ENCODE data around the gene FTH1. TPM values are rescaled to one million over a fixed set of nuclear protein-coding genes. Genes with fewer than 3 reads are reported as not detected.

Gene FTH1
- total RNA-seq, 1 experiment from 2014 or later: 3,345 TPM

- ATAC-seq: peak; percentile 19; the same call in 1 of the 2 replicates
- no peak for DNase-seq (ENCODE audit: low read depth, low spot score)
- no peaks in the 10 kb centered on the region for H3K9me2 ChIP-seq (ENCODE audit: insufficient read depth)
- TF ChIP-seq SRF (IDR thresholded peaks at IDR 0.05; ENCODE audit: low read depth): no peak
- TF ChIP-seq JUND (IDR thresholded peaks at IDR 0.05): no peak
- no peak for TF ChIP-seq ELF1 (IDR thresholded peaks at IDR 0.05; ENCODE audit: borderline replicate concordance, low read depth)
- TF ChIP-seq ZNF274 (IDR thresholded peaks at IDR 0.05; ENCODE audit: low read depth, low read length): no peak
- no peak for TF ChIP-seq RAD21 (IDR thresholded peaks at IDR 0.05; ENCODE audit: low read depth)
- no peak for TF ChIP-seq POLR2A (IDR thresholded peaks at IDR 0.05; ENCODE audit: borderline replicate concordance, extremely low read depth, insufficient read depth, insufficient read length)
- TF ChIP-seq POLR2AphosphoS5 (IDR thresholded peaks at IDR 0.05; ENCODE audit: low read depth, low read length): peak; percentile 32; the same call in 1 of the 2 replicates
- TF ChIP-seq ZFX (IDR thresholded peaks at IDR 0.05): peak; percentile 74
- no peak for TF ChIP-seq SIN3A (IDR thresholded peaks at IDR 0.05; ENCODE audit: low read depth)
- TF ChIP-seq EGR1 (IDR thresholded peaks at IDR 0.05; ENCODE audit: low read depth): no peak
- no peak for TF ChIP-seq FOSL1 (IDR thresholded peaks at IDR 0.05; ENCODE audit: low read depth)
- no peak for TF ChIP-seq ZBTB33 (IDR thresholded peaks at IDR 0.05; ENCODE audit: extremely low read depth, insufficient replicate concordance, low read length)
- TF ChIP-seq TCF7L2 (IDR thresholded peaks at IDR 0.05; ENCODE audit: borderline replicate concordance, extremely low read depth, insufficient read depth, insufficient read length): no peak
- peak; percentile 72 for TF ChIP-seq YY1 (IDR thresholded peaks at IDR 0.05; ENCODE audit: extremely low read depth, insufficient replicate concordance, low read depth, low read length)
- peak overlapping the region; percentile 73 to 99 for H3K4me3 ChIP-seq (replicated peaks in 1 of 2; ENCODE audit: low read depth in 1 of 2, low read length in 2 of 2)
- intact Hi-C loops (cut with micrococcal nuclease): loop anchor here (1.0 kb wide), 1 partner anchor 86 kb away; no protein-coding TSS in a partner anchor
- peak overlapping the region; percentile 96 for H3K27ac ChIP-seq (ENCODE audit: low read depth, low read length)
- RAD21 ChIA-PET (ENCODE audit: low non-redundant PET in 1 of 2, low total read pairs in 2 of 2, uncharacterized antibody in 2 of 2, unreplicated experiment in 2 of 2): interaction anchor here in 1 of 2 experiments (0.7 kb wide), 1 partner anchor 76 kb away, joined by 3 read pairs; no protein-coding TSS in a partner anchor
- H3K4me1 ChIP-seq (ENCODE audit: control insufficient read depth in 1 of 2, insufficient read depth in 2 of 2, low read length in 2 of 2): peaks cover 48 to 79% of the 10 kb centered on the region in 2 experiments
- H3K79me2 ChIP-seq (ENCODE audit: insufficient read depth, low read length): peaks cover 41% of the 10 kb centered on the region
- H3K9ac ChIP-seq (ENCODE audit: low read length): peak overlapping the region; percentile 97
- CTCF ChIA-PET: interaction anchor here (0.8 to 2.2 kb wide), 4 partner anchors 19 to 114 kb away, joined by 3 to 8 read pairs (median 4); no protein-coding TSS in a partner anchor
- peak overlapping the region; percentile 96 for H3K4me2 ChIP-seq (ENCODE audit: low read length)
- H3K36me3 ChIP-seq (ENCODE audit: control insufficient read depth in 1 of 2, insufficient read depth in 2 of 2, low read length in 2 of 2): peaks cover 6 to 33% of the 10 kb centered on the region in 2 experiments
- no peaks in the 10 kb centered on the region for H3K9me3 ChIP-seq (ENCODE audit: control insufficient read depth in 1 of 2, insufficient read depth in 1 of 2, low read depth in 1 of 2, low read length in 2 of 2)
- H4K20me1 ChIP-seq (ENCODE audit: insufficient read depth): peaks cover 20% of the 10 kb centered on the region; the same call in 1 of the 2 replicates
- TSS peak; percentile 73 for BruUV-seq (replicated peaks)
- POLR2A ChIA-PET: interaction anchor here (0.6 to 10.2 kb wide), 29 partner anchors 10 to 180 kb away, joined by 3 to 86 read pairs (median 5); partner anchors contain the start of gene BEST1
- H2AFZ ChIP-seq (ENCODE audit: low read depth, low read length, poor library complexity, severe bottlenecking): no peak overlapping the region
- no peaks in the 10 kb centered on the region for H3K27me3 ChIP-seq (ENCODE audit: insufficient read depth, low read length)
These were observed 707 bp upstream of the FTH1 start for GRCh38 chr11:61967924-61968757.
